Stimulated activated CD8-positive, alpha-beta memory T cell treated with anti-CD3 and anti-CD28 coated beads, Interleukin-7, amount 100 ng/mL, for 1 hour (primary cell): ENCODE results near the gene NAV2.
"Not testable (repeated sequence)": the region's sequence is repeated elsewhere in the genome, so short reads cannot be mapped to it uniquely, and the experiment has no call there.

Source experiments
- DNase-seq, 2 donors: peaks; one replicate each; pipeline ENCODE4 v3.0.0-alpha.2; 2020; ENCODE audit warnings: low read depth in 2 of 2

Gene NAV2

GRCh38 chr11:19921976-19922688 is 209.5 kb downstream of the NAV2 start:
- no peak for DNase-seq

- no peak for DNase-seq
Observed at GRCh38 chr11:19922689-19923035, 210.0 kb downstream of the NAV2 start.

DNA sequence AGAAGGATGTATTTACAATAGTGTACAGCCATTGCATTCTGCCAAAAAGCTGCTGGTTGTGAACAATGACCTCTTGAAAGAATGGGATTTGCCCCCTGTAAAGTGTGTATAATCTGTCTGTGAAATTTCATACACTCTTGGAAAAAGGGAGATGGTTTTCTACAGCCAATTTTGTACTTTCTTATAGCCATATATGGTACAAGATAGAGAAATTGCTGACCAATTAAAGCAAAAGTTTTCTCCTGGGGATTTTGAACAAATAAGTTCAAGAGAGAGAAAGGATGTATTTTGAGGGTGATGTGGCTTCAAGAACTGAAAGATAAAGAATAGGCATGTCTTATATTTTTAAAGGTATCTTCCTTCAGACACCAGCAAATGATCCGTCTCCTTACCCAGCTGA is 211.0 kb downstream of the NAV2 start:
- DNase-seq: no peak

DNA sequence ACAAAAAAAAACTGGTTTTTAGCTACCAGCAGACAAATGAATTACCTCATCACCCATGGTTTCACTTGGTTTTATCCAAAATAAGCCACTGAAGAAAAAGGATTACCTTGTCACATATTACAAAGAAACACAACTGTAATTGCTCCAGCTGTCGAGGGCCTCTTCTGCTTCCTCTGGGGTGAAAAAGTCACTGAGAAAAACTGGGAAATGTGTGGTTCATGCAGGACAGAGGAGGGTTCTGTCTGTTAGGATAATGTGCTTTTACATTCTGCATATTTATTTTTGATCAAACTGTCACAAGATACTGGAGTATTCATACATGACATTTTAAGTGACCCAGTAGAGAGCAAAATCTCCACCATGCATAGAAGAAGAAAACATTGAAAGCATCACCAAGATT is 211.7 kb downstream of the NAV2 start:
- no peak for DNase-seq

DNA sequence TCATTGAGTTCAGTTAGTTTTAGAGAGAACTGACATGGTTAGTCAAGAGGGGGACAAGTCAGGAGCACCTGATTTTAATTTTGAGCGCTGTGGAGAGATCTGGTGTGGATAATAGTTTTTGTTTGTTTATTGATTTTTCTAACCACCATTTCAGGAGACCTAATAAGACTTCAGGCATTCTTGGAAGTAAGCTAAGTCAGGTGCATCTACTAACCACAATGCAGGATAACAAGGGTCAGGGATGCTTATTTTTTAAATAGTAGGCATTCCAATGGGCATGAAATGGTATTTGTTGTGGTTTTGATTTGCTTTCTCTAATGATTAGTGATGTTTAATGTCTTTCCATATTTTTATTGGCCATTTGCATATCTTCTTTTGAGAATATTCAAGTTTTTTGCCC is 212.1 kb downstream of the NAV2 start:
- no peak for DNase-seq

GRCh38 chr11:19927403-19927802 is 214.8 kb downstream of the NAV2 start:
- DNase-seq: not testable (repeated sequence)

DNA sequence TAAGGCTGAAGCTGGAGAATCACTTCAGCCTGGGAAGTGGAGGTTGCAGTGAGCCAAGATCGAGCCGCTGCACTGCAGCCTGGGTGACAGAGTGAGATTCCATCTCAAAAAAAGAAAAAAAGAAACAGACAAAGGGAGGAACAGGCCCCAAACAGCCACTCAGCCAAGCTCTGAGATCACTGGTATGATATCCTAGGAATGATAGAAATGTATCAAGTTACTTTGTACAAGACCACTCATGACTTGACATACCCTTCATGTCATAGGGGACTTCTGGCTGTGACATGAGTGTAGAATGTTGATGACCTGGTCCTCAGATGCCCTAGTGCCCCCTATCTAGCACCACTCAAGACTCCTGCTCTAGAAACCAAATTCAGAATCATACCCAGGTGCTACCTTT is 216.5 kb downstream of the NAV2 start:
- DNase-seq: no peak

- no peak for DNase-seq
Observed at GRCh38 chr11:19929655-19930054, 217.0 kb downstream of the NAV2 start.

GRCh38 chr11:19931141-19931770 is 218.6 kb downstream of the NAV2 start:
- no peak for DNase-seq

DNA sequence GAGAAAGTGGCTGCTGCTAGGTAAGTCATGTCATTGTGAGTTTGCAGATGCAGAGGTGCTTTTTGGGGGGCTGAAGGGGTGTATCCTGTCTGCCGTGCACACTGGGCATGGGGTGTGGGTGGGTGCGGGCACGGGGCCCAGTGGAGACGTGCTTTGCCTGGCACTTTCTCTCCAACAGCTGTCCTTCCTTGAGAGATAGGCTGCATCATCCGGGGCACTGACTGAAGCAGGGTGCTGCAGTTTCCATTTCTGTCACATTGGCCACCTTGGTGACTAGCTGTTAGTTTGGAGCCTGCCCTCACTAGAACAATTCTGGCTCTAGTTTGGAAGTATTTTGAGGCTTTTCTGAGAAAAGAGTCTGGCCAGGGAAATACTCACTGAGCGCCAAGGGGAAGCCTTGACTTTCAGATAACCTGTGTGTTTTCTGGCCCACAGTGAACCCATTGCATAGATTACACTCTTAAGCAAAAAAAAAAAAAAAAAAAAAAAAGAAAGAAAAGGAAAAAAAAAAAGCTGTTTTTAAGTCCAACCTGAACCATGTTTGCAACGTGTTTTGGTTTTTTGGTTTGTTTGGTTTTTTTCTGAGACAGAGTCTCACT is 219.2 kb downstream of the NAV2 start:
- DNase-seq: no peak

GRCh38 chr11:19933132-19933735 is 220.6 kb downstream of the NAV2 start:
- DNase-seq: no peak

DNA sequence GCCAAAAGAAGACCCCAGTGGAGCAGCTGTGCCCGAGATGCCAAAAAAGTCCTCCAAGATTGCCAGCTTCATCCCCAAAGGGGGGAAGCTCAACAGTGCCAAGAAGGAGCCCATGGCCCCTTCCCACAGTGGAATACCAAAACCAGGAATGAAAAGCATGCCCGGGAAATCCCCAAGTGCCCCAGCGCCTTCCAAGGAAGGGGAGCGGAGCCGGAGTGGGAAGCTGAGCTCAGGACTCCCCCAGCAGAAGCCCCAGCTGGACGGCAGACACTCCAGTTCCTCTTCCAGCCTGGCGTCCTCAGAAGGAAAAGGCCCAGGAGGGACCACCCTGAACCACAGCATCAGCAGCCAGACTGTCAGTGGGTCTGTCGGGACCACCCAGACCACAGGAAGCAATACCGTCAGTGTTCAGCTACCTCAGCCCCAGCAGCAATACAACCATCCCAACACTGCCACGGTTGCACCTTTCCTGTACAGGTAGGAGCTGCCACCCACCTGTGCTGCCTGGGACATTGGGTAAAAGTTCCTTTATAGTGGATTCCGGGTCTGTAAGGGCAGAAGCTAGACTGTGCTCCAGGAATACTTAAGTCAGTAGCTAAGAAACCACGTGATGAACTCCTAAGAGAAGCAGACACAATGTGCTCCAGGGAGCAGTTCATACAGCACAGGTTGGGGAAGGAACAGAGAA is 221.3 kb downstream of the NAV2 start:
- no peak for DNase-seq

- no peak for DNase-seq
Observed at GRCh38 chr11:19934828-19935259, 222.2 kb downstream of the NAV2 start.

DNA sequence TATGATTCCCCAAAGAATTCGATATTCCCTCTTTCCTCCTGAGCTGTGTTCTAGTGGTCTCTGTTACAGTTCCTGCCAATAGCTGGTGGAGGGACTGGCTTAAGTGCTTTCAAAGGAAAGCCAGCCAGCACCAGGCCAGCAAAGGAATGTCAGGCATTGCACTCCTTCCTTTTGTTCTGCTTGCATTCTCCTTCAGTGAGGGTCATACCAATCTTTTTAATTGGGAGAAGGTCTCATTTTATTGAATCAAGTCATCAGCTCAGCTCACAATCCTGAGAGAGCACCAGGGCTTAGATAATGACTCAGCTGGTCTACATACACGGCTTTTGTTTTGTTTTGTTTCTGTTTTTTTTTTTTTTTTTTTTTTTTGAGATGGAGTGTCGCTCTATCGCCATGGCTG is 222.9 kb downstream of the NAV2 start:
- DNase-seq: no peak

GRCh38 chr11:19936461-19936860 is 223.8 kb downstream of the NAV2 start:
- no peak for DNase-seq

DNA sequence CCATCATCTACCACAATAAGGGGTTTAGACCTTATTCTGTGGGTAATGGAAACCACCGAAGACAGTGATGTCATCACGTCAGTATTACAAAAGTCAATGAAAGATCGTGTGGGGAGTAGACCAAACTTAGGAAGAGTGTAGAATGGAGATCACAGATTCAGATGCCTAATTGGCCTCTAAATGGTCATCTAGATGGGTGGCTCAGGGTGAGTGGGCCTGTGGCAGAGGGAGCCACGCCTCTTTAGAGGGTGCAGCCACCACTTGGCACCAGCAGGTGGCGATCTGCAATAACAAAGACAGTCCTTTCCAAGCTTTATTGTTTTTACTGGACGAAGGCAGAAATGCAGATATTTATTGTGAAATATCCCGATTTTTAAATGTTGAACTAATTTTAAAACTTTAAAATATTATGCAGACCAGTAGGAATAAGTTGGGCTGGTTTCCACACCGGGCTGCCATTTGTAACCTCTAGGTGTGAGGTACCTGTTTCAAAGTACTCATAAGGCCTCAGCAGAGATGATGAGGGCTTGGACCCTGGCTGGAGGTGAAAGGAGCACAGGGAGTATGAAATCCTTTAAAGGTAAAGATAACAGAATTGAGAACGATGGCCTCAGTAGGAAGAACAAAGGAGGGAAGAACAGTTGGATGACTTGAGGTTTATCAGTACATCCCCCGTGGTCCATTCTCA is 225.7 kb downstream of the NAV2 start:
- no peak for DNase-seq

DNA sequence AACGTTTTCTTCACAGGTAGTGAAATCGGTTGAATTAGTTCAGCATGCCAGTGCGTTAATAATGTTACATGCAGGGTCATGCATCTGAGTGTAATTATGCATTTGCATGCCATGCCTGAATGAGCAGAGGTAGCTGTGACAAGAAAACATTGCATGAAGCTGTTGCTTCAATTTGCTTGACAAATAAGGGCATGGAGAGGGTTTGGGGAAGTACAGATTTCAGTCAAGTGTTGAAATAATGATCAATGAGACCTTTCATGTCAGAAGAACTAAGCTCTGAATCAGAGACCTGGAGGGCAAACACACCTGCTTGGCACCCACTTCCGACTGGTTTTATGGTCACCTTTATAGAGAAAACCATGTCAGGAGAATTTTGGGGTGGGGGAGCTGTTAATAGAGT is 226.2 kb downstream of the NAV2 start:
- no peak for DNase-seq

DNA sequence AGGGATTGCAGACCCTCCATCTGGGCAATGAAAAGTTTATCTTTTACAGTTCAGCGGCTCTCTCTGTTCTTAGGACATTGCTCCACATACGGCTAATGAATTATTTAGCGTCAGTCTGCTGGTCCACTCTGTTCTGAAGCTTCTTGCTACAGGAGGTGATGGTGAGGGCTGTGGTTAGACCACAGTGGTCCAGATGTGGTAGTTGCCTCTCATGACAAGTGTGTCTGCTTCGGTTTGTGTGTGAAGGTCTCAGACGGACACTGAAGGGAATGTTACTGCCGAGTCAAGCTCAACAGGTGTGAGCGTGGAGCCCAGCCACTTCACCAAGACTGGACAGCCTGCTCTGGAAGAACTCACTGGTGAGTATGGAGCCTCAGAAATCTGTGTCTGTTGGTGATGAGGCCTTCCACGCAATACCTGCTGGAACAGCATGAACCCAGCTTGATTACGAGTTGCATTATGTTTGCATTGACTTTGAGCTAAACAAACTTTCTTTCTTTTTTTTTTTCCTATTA is 226.8 kb downstream of the NAV2 start:
- DNase-seq: no peak

DNA sequence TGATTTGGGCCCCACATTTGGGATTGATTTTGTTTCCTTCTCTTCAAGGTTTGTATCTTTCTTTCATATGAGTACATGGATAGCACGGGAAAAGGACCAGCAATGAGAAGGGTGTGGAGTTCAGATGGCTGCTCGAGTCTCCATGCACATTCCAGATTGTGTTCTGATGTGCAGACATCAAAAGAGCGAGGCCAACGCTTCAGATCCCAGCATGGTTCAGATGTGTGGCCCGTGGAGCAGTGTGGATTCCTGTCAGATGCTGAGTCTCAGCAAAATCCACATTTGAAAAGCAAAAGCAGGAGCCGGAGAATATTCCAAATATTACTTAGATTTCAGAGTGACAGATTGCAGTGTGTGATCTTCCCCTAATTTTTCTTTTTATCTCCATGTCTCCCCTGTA is 228.2 kb downstream of the NAV2 start:
- no peak for DNase-seq

DNA sequence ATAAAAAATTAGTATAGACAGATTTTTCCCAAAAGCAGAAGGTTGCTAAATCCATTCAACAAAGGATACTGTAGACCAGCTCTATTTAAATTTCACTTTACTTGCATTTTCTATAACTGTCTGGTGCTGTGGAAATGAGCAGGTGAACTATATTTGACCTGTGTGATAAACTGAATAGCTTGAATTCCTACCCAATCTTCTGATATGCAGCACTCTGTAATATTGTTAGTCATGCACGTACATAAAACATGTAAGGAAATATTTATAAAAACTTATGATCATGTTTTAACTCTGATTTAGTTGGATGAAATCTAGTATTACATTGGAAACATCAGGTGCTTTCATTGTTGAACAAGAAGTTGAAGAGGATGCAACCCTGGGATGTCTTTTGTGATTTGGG is 234.0 kb downstream of the NAV2 start:
- DNase-seq: no peak

- no peak for DNase-seq
Observed at GRCh38 chr11:19947537-19948114, 235.0 kb downstream of the NAV2 start.
